HEK293 (cell line): ENCODE measurements around the gene YDJC.

Source experiments
- CTCF ChIA-PET: fragments of 350-600 bp; formaldehyde crosslinking; extraction: SDS; loops from one replicate; lab custom pipeline; 2021; ENCODE audit warnings: antibody characterized with exemption; lab: Yijun Ruan, JAX
- POLR2A ChIA-PET: fragments of 300-600 bp; formaldehyde crosslinking; extraction: SDS; loops from one replicate; lab custom pipeline; 2020; ENCODE audit warnings: antibody characterized with exemption, inconsistent platforms; lab: Yijun Ruan, JAX
- H3K27ac ChIP-seq: fragments of 200-500 bp; sonication (Bioruptor generic); 2 replicates; pipeline ENCODE4 v1.5.1; 2014; ENCODE audit warnings: low read depth, low read length, control low read depth, inconsistent platforms; ENCODE audit errors: extremely low read depth
- H3K36me3 ChIP-seq, 2 experiments: fragments of 200-500 bp in 1 of 2; sonication (Bioruptor generic) in 1 of 2; 1 replicate in 1 of 2; 2 replicates in 1 of 2; pipeline ENCODE4 v1.5.1; 2014 to 2017; ENCODE audit warnings: inconsistent platforms in 2 of 2, low read length in 2 of 2; ENCODE audit not compliant: control insufficient read depth in 2 of 2, insufficient read depth in 1 of 2
- H3K4me1 ChIP-seq: fragments of 200-500 bp; sonication (Bioruptor generic); 2 replicates; pipeline ENCODE4 v1.5.1; 2014; ENCODE audit warnings: mild to moderate bottlenecking, low read length, inconsistent platforms; ENCODE audit not compliant: control insufficient read depth, insufficient read depth
- H3K4me3 ChIP-seq: 2 replicates; pipeline ENCODE4 v1.5.1; 2011; ENCODE audit warnings: low read depth, mild to moderate bottlenecking, control low read depth, low read length, moderate library complexity
- H3K9me3 ChIP-seq: fragments of 200-500 bp; sonication (Bioruptor generic); 2 replicates; pipeline ENCODE4 v1.5.1; 2014; ENCODE audit warnings: low read depth, low read length, inconsistent platforms; ENCODE audit not compliant: control insufficient read depth, insufficient read depth
- BCL11A ChIP-seq: fragments of 450-650 bp; formaldehyde crosslinking; IDR thresholded peaks from 2 replicates; pipeline ENCODE4 v1.5.1; 2016; ENCODE audit warnings: low read depth, missing biosample characterization, missing genetic modification characterization
- EGR2 ChIP-seq: fragments of 450-650 bp; formaldehyde crosslinking; IDR thresholded peaks from 2 replicates; pipeline ENCODE4 v1.5.1; 2016; ENCODE audit warnings: low read depth, missing biosample characterization, missing genetic modification characterization
- FEZF1 ChIP-seq: fragments of 450-650 bp; formaldehyde crosslinking; IDR thresholded peaks from 2 replicates; pipeline ENCODE4 v1.5.1; 2016; ENCODE audit warnings: missing biosample characterization, missing genetic modification characterization
- GFI1B ChIP-seq: fragments of 450-650 bp; formaldehyde crosslinking; IDR thresholded peaks from 2 replicates; pipeline ENCODE4 v1.5.1; 2016; ENCODE audit warnings: missing biosample characterization, missing genetic modification characterization
- GLIS2 ChIP-seq: fragments of 450-650 bp; formaldehyde crosslinking; IDR thresholded peaks from 2 replicates; pipeline ENCODE4 v1.5.1; 2016; ENCODE audit warnings: missing biosample characterization, missing genetic modification characterization
- SCRT2 ChIP-seq: fragments of 450-650 bp; formaldehyde crosslinking; IDR thresholded peaks from 2 replicates; pipeline ENCODE4 v1.5.1; 2016; ENCODE audit warnings: missing biosample characterization, missing genetic modification characterization
- SP2 ChIP-seq: fragments of 450-650 bp; formaldehyde crosslinking; IDR thresholded peaks from 2 replicates; pipeline ENCODE4 v1.5.1; 2016; ENCODE audit warnings: missing biosample characterization, missing genetic modification characterization
- ZBTB21 ChIP-seq: fragments of 450-650 bp; formaldehyde crosslinking; IDR thresholded peaks from 2 replicates; pipeline ENCODE4 v1.5.1; 2017; ENCODE audit warnings: missing biosample characterization, missing genetic modification characterization
- ZBTB48 ChIP-seq: fragments of 450-650 bp; formaldehyde crosslinking; IDR thresholded peaks from 2 replicates; pipeline ENCODE4 v1.5.1; 2016; ENCODE audit warnings: missing biosample characterization, missing genetic modification characterization
- ZBTB7A ChIP-seq: fragments of 450-650 bp; formaldehyde crosslinking; IDR thresholded peaks from 2 replicates; pipeline ENCODE4 v1.5.1; 2016; ENCODE audit warnings: low read depth, missing biosample characterization, missing genetic modification characterization
- ZNF10 ChIP-seq: fragments of 450-650 bp; formaldehyde crosslinking; IDR thresholded peaks from 2 replicates; pipeline ENCODE4 v1.5.1; 2017; ENCODE audit warnings: missing biosample characterization, missing genetic modification characterization
- ZNF169 ChIP-seq: fragments of 450-650 bp; formaldehyde crosslinking; IDR thresholded peaks from 2 replicates; pipeline ENCODE4 v1.5.1; 2016; ENCODE audit warnings: missing biosample characterization, missing genetic modification characterization
- ZNF23 ChIP-seq: fragments of 450-650 bp; formaldehyde crosslinking; IDR thresholded peaks from 2 replicates; pipeline ENCODE4 v1.5.1; 2016; ENCODE audit warnings: missing biosample characterization, missing genetic modification characterization, borderline replicate concordance
- ZNF341 ChIP-seq: fragments of 450-650 bp; formaldehyde crosslinking; IDR thresholded peaks from 2 replicates; pipeline ENCODE4; 2016; ENCODE audit warnings: low read depth, missing biosample characterization, missing genetic modification characterization
- ZNF354C ChIP-seq: fragments of 450-650 bp; formaldehyde crosslinking; IDR thresholded peaks from 2 replicates; pipeline ENCODE4 v1.5.1; 2016; ENCODE audit warnings: missing biosample characterization, missing genetic modification characterization, low read depth, borderline replicate concordance
- ZNF544 ChIP-seq: fragments of 450-650 bp; formaldehyde crosslinking; IDR thresholded peaks from 2 replicates; pipeline ENCODE4 v1.5.0; 2017; ENCODE audit warnings: missing biosample characterization, missing genetic modification characterization
- ZNF600 ChIP-seq: fragments of 450-650 bp; formaldehyde crosslinking; IDR thresholded peaks from 2 replicates; pipeline ENCODE4 v1.5.1; 2016; ENCODE audit warnings: missing biosample characterization, missing genetic modification characterization
- ZNF658 ChIP-seq: fragments of 450-650 bp; formaldehyde crosslinking; IDR thresholded peaks from 2 replicates; pipeline ENCODE4; 2016; ENCODE audit warnings: missing biosample characterization, missing genetic modification characterization
- ZNF792 ChIP-seq: fragments of 450-650 bp; formaldehyde crosslinking; IDR thresholded peaks from 2 replicates; pipeline ENCODE4 v1.5.1; 2016; ENCODE audit warnings: missing biosample characterization, missing genetic modification characterization
- TF ChIP-seq, protein P1 (sequence below): fragments of 450-650 bp; formaldehyde crosslinking; IDR thresholded peaks from 2 replicates; pipeline ENCODE4 v1.5.1; 2016; ENCODE audit warnings: missing biosample characterization, missing genetic modification characterization
- TF ChIP-seq, protein P2 (sequence below): fragments of 450-650 bp; formaldehyde crosslinking; IDR thresholded peaks from 2 replicates; pipeline ENCODE4 v1.5.1; 2016; ENCODE audit warnings: missing biosample characterization, missing genetic modification characterization
- TF ChIP-seq, protein P3 (sequence below): fragments of 450-650 bp; formaldehyde crosslinking; IDR thresholded peaks from 2 replicates; pipeline ENCODE4 v1.5.1; 2017; ENCODE audit warnings: missing biosample characterization, missing genetic modification characterization

YDJC gene

DNA sequence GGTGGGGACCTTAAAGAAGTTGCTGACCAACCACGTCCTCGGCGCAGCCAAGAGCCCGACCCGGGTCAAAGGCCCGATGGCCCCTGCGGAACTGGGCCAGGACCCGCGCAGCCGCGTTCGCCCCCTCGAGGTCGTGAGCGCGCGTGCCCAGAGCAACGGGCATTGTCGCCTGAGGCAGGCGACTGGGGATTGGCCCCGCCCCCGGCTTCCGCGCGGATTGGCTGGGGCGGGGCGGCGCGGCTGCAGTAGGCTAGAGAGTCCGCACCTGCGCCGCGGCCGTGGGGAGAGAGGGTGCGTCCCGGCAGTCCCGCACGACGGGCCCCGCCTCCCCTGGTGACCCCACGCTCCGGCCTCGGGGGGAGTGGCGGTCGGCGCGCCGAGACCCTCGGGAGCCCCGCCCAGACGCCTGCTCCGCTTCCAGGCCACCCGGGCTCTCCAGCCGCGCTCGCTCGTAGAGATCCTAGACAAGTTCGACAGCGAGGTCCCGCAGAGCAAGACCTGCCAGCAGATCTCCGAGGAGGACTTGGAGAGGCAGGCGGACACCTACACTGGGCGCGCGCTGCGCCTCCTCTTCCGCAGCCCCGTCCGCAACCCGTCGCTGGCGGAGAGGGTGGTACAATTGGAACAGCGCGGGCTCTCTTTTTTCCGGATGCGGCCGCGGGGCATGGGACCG lies 27.7 kb upstream of the YDJC start (continued):
- no peak for TF ChIP-seq ZNF23 (tag by site-specific recombination)
- peak; percentile 93 for TF ChIP-seq ZNF341

DNA sequence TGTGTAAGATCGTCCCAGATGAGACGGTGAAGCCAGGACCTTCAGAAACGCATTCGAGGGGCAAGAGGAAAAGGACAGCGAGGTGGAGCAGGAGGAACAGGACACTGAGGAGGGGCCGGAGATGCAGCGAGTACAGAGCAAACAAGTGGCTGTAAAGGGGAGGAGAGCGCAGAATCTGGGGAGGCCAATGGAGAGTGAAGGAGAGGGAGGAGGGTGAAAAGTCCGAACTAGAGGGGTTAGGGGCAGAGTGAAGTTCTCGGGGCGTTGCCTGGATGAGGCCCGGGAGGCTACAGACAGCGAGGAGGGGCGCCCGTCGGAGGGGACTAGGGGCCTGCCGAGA lies 27.2 kb upstream of the YDJC start:
- H3K4me1 ChIP-seq: no peaks in the 10 kb centered on the region
- peak overlapping the region; percentile 50 for H3K4me3 ChIP-seq
- peaks cover 0 to 18% of the 10 kb centered on the region in 2 experiments; a peak in 2 of 3 replicates for H3K36me3 ChIP-seq
- ChIA-PET CTCF (interaction anchor here (0.9 kb wide), 1 partner anchor 14 kb away, joined by 3 read pairs; no protein-coding TSS in a partner anchor), POLR2A (interaction anchor here (0.9 kb wide), 1 partner anchor 9 kb away, joined by 3 read pairs; the partner anchor contains the start of gene PPIL2)
- peak; percentile 19; the same call in 1 of the 2 replicates for TF ChIP-seq BCL11A
- 0 out of 2 replicates have a peak, but pooled peaks have one; percentile 12 for TF ChIP-seq ZBTB48 (tag by site-specific recombination)
- no peak for TF ChIP-seq ZBTB21 (tag by site-specific recombination)
- peak; percentile 60; the same call in 1 of the 2 replicates for TF ChIP-seq ZNF600 (tag by site-specific recombination)
- 0 out of 2 replicates have a peak, but pooled peaks have one; percentile 63 for TF ChIP-seq ZBTB7A (tag by site-specific recombination)
- no peak for TF ChIP-seq ZNF354C (tag by site-specific recombination)
- TF ChIP-seq, protein P1, sequence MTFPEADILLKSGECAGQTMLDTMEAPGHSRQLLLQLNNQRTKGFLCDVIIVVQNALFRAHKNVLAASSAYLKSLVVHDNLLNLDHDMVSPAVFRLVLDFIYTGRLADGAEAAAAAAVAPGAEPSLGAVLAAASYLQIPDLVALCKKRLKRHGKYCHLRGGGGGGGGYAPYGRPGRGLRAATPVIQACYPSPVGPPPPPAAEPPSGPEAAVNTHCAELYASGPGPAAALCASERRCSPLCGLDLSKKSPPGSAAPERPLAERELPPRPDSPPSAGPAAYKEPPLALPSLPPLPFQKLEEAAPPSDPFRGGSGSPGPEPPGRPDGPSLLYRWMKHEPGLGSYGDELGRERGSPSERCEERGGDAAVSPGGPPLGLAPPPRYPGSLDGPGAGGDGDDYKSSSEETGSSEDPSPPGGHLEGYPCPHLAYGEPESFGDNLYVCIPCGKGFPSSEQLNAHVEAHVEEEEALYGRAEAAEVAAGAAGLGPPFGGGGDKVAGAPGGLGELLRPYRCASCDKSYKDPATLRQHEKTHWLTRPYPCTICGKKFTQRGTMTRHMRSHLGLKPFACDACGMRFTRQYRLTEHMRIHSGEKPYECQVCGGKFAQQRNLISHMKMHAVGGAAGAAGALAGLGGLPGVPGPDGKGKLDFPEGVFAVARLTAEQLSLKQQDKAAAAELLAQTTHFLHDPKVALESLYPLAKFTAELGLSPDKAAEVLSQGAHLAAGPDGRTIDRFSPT (tag by site-specific recombination): no peak
- TF ChIP-seq SP2 (tag by site-specific recombination): 0 out of 2 replicates have a peak, but pooled peaks have one; percentile 38
- TF ChIP-seq SCRT2 (tag by site-specific recombination): peak; percentile 79
- TF ChIP-seq, protein P2, sequence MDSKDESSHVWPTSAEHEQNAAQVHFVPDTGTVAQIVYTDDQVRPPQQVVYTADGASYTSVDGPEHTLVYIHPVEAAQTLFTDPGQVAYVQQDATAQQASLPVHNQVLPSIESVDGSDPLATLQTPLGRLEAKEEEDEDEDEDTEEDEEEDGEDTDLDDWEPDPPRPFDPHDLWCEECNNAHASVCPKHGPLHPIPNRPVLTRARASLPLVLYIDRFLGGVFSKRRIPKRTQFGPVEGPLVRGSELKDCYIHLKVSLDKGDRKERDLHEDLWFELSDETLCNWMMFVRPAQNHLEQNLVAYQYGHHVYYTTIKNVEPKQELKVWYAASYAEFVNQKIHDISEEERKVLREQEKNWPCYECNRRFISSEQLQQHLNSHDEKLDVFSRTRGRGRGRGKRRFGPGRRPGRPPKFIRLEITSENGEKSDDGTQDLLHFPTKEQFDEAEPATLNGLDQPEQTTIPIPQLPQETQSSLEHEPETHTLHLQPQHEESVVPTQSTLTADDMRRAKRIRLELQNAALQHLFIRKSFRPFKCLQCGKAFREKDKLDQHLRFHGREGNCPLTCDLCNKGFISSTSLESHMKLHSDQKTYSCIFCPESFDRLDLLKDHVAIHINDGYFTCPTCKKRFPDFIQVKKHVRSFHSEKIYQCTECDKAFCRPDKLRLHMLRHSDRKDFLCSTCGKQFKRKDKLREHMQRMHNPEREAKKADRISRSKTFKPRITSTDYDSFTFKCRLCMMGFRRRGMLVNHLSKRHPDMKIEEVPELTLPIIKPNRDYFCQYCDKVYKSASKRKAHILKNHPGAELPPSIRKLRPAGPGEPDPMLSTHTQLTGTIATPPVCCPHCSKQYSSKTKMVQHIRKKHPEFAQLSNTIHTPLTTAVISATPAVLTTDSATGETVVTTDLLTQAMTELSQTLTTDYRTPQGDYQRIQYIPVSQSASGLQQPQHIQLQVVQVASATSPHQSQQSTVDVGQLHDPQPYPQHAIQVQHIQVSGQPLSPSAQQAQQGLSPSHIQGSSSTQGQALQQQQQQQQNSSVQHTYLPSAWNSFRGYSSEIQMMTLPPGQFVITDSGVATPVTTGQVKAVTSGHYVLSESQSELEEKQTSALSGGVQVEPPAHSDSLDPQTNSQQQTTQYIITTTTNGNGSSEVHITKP: 0 out of 2 replicates have a peak, but pooled peaks have one; percentile 28
- peak; percentile 28; the same call in 1 of the 2 replicates for TF ChIP-seq ZNF792
- TF ChIP-seq, all 188 proteins: peak for 8
- Histone ChIP-seq H3K9me3 (no peaks in the 10 kb centered on the region), H3K27ac (no peak overlapping the region)

DNA sequence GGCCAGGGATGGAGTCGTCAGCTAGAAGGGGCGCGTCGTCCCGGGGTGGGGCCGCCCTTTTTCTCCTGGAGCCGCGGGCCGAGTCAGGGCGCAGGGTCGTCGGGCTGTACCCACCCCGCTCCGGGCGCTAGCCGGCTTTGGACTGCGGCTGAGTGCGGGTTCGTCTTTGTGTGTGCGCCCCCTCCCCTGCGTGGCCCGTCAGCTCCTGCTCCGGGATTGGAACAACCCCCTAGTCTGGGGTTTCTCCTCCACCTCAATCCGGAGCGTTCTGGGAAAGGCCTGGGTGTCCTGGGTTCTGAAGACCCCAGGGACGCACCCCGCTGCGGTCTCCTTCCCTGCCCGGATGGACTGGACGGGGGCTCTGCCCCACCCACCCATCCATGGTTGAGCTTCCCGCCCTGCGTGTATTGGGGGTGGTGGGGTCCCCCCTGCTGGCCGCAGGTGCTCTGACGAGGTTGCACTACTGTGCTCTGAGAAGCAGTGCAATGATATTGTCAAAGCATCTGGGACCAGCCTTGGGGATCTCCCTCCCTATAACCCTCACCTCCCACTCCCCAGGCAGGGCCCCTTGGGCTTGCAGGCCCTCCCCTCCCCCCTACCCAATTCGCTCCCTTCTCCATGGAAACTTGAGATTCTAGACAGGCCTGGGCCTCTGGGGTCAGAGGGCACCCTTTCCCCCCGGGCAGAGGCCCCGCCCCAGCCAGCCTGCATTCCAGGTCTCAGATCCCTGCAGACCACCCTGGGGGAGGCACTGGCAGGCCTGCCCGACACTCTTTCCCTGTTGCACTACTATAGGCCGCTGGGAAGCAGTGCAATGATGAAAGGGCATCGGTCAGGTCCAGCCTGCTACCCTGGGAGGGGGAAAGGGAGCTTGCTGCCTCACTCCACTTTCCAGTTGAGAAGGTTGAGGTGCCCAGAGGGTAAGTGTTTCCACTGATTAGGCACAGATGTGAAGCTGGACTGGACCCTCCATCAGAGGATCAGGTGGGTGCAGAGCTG lies 23.0 kb upstream of the YDJC start:
- Histone ChIP-seq H3K36me3 (peaks cover 0 to 33% of the 10 kb centered on the region in 2 experiments; a peak in 2 of 3 replicates), H3K9me3 (no peaks in the 10 kb centered on the region), H3K4me3 (peak overlapping the region; percentile 83), H3K4me1 (no peaks in the 10 kb centered on the region), H3K27ac (peak overlapping the region; percentile 48; the same call in 1 of the 2 replicates)
- ChIA-PET CTCF (interaction anchor here (1.2 to 4.8 kb wide), 2 partner anchors 10 to 20 kb away, joined by 3 to 25 read pairs; partner anchors contain the start of genes CCDC116 and SDF2L1), POLR2A (interaction anchor here (0.8 to 3.2 kb wide), 4 partner anchors 10 to 25 kb away, joined by 4 to 18 read pairs (median 9); partner anchors contain the start of genes PPIL2 and SDF2L1)
- no peak for TF ChIP-seq ZNF23 (tag by site-specific recombination)
- TF ChIP-seq ZNF10: no peak
- TF ChIP-seq EGR2: no peak
- no peak for TF ChIP-seq ZNF544 (tag by site-specific recombination)
- TF ChIP-seq, protein P3, sequence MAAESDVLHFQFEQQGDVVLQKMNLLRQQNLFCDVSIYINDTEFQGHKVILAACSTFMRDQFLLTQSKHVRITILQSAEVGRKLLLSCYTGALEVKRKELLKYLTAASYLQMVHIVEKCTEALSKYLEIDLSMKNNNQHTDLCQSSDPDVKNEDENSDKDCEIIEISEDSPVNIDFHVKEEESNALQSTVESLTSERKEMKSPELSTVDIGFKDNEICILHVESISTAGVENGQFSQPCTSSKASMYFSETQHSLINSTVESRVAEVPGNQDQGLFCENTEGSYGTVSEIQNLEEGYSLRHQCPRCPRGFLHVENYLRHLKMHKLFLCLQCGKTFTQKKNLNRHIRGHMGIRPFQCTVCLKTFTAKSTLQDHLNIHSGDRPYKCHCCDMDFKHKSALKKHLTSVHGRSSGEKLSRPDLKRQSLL (tag by site-specific recombination): no peak
- TF ChIP-seq ZNF658 (tag by site-specific recombination): no peak
- TF ChIP-seq GLIS2 (tag by site-specific recombination): peak; percentile 48; the same call in 1 of the 2 replicates
- no peak for TF ChIP-seq SCRT2 (tag by site-specific recombination)
- TF ChIP-seq FEZF1 (tag by site-specific recombination): no peak
- no peak for TF ChIP-seq GFI1B
- no peak for TF ChIP-seq ZNF169
